Neural cell (in vitro differentiated cells): Measurements from ENCODE around the gene CDH4. TPM values are rescaled to one million over a fixed set of nuclear protein-coding genes. Genes with fewer than 3 reads are reported as not detected.

Source experiments
- H2AFZ ChIP-seq: fragments of 200-600, 300-800 bp; sonication (generic), shearing (Covaris generic); 2 replicates; pipeline ENCODE4 v1.6.0; 2014; ENCODE audit warnings: low read depth, mild to moderate bottlenecking, antibody characterized with exemption, low read length, moderate library complexity
- H3F3A ChIP-seq: fragments of 200-600 bp; shearing (Covaris generic); 2 replicates; pipeline ENCODE4 v1.6.1; 2016; ENCODE audit warnings: mild to moderate bottlenecking, moderate library complexity, mixed read lengths, antibody characterized with exemption, low read length; ENCODE audit not compliant: insufficient read depth, poor library complexity, severe bottlenecking
- H3K27ac ChIP-seq: fragments of 200-600, 300-800 bp; sonication (generic), shearing (Covaris generic); 2 replicates; pipeline ENCODE4 v1.5.1; 2014; ENCODE audit warnings: mild to moderate bottlenecking, low read length, moderate library complexity
- H3K27me3 ChIP-seq: fragments of 300-800, 200-600 bp; sonication (generic), shearing (Covaris generic); 2 replicates; pipeline ENCODE4 v1.6.0; 2014; ENCODE audit warnings: mild to moderate bottlenecking, low read depth, low read length, moderate library complexity; ENCODE audit not compliant: insufficient read depth
- H3K36me3 ChIP-seq: fragments of 300-800, 200-600 bp; sonication (generic), shearing (Covaris generic); 2 replicates; pipeline ENCODE4 v1.5.1; 2014; ENCODE audit warnings: mild to moderate bottlenecking, antibody characterized with exemption, low read length, moderate library complexity; ENCODE audit not compliant: insufficient read depth
- H3K4me2 ChIP-seq: fragments of 300-800, 200-600 bp; sonication (generic), shearing (Covaris generic); 2 replicates; pipeline ENCODE4 v1.6.0; 2014; ENCODE audit warnings: mild to moderate bottlenecking, low read length
- H3K4me3 ChIP-seq: fragments of 300-800, 200-600 bp; sonication (generic), shearing (Covaris generic); 2 replicates; pipeline ENCODE4 v1.5.1; 2014; ENCODE audit warnings: mild to moderate bottlenecking, low read length, moderate library complexity
- H3K79me2 ChIP-seq: fragments of 200-600 bp; shearing (Covaris generic); replicated peaks from 2 replicates; pipeline ENCODE4 v1.6.0; 2014; ENCODE audit warnings: mild to moderate bottlenecking, low read length, moderate library complexity; ENCODE audit not compliant: insufficient read depth
- H3K9ac ChIP-seq: fragments of 300-800, 200-600 bp; sonication (generic), shearing (Covaris generic); 2 replicates; pipeline ENCODE4 v1.6.1; 2016; ENCODE audit warnings: mild to moderate bottlenecking, low read length, mixed read lengths
- H3K9me2 ChIP-seq: fragments of 200-600 bp; shearing (Covaris generic); 2 replicates; pipeline ENCODE4 v1.6.1; 2016; ENCODE audit warnings: mild to moderate bottlenecking, low read length, mixed read lengths; ENCODE audit not compliant: insufficient read depth
- H3K9me3 ChIP-seq: fragments of 200-600, 300-800 bp; sonication (generic), shearing (Covaris generic); 2 replicates; pipeline ENCODE4 v1.6.1; 2016; ENCODE audit warnings: mild to moderate bottlenecking, mixed run types, low read length, moderate library complexity, mixed read lengths
- H4K20me1 ChIP-seq: fragments of 200-600 bp; shearing (Covaris generic); 2 replicates; pipeline ENCODE4 v1.6.1; 2016; ENCODE audit warnings: mild to moderate bottlenecking, mixed run types; ENCODE audit not compliant: insufficient read depth
- EP300 ChIP-seq: fragments of 450-650 bp; conservative IDR thresholded peaks from 2 replicates; pipeline ENCODE4 v1.6.1; 2014; ENCODE audit warnings: antibody characterized with exemption, mild to moderate bottlenecking, moderate library complexity; ENCODE audit not compliant: poor library complexity, severe bottlenecking
- EZH2 ChIP-seq: fragments of 200-600, 300-800 bp; shearing (Covaris generic), sonication (generic); IDR thresholded peaks from 2 replicates; pipeline ENCODE4 v1.6.1; 2014; ENCODE audit warnings: antibody characterized with exemption, low read length, borderline replicate concordance, mild to moderate bottlenecking; ENCODE audit not compliant: insufficient read depth, poor library complexity, severe bottlenecking
- MXI1 ChIP-seq: fragments of 450-650 bp; conservative IDR thresholded peaks from 2 replicates; pipeline ENCODE4 v1.6.1; 2014; ENCODE audit warnings: antibody characterized with exemption, mild to moderate bottlenecking; ENCODE audit not compliant: poor library complexity, severe bottlenecking
- POLR2AphosphoS5 ChIP-seq: IDR thresholded peaks from 2 replicates; pipeline ENCODE4 v1.6.1; 2012
- RAD21 ChIP-seq: fragments of 450-650 bp; conservative IDR thresholded peaks from 2 replicates; pipeline ENCODE4 v1.6.1; 2014; ENCODE audit warnings: antibody characterized with exemption, mild to moderate bottlenecking, moderate library complexity
- SMC3 ChIP-seq: fragments of 450-650 bp; conservative IDR thresholded peaks from 2 replicates; pipeline ENCODE4 v1.6.1; 2014; ENCODE audit warnings: antibody characterized with exemption, mild to moderate bottlenecking, moderate library complexity; ENCODE audit not compliant: poor library complexity
- TAF1 ChIP-seq: IDR thresholded peaks from 2 replicates; pipeline ENCODE4 v1.6.1; 2012; ENCODE audit warnings: low read depth
- polyA plus RNA-seq: library from polyadenylated mRNA; depleted of rRNA; stranded (reverse); fragments of >200 nt; gene quantifications from 2 replicates; pipeline ENCODE4 v1.2.3, GENCODE V29; 2014
- TF ChIP-seq, protein P1 (sequence below): IDR thresholded peaks from 2 replicates; pipeline ENCODE4 v1.6.1; 2012; ENCODE audit warnings: borderline replicate concordance
- TF ChIP-seq, protein P2 (sequence below): fragments of 450-650 bp; IDR thresholded peaks from 2 replicates; pipeline ENCODE4 v1.5.1; 2014; ENCODE audit warnings: antibody characterized with exemption, mild to moderate bottlenecking, moderate library complexity; ENCODE audit not compliant: poor library complexity, severe bottlenecking

Gene CDH4
- polyA plus RNA-seq, 1 donor from 2014 or later: 24.6 TPM

DNA sequence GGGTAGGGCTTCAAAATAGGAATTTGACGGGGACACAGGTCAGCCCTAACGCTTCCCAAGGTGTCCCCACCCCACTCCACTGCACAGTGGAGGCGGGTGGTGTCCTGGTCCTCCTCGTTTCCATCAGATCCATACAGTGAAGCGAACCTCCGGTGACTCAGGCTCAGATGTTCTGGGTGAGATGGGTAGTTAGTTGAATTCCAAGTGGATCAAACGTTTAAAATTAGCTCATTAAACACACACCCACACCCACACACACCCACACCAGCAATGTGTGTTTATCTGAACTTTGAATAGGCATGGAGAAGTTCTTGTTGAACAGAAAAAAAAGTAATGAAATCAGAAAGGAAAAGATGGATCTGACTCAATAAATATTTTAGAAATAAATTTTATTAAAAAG is 58.9 kb downstream of the CDH4 start:
- no peak overlapping the region for H3K27ac ChIP-seq
- TF ChIP-seq, protein P1, sequence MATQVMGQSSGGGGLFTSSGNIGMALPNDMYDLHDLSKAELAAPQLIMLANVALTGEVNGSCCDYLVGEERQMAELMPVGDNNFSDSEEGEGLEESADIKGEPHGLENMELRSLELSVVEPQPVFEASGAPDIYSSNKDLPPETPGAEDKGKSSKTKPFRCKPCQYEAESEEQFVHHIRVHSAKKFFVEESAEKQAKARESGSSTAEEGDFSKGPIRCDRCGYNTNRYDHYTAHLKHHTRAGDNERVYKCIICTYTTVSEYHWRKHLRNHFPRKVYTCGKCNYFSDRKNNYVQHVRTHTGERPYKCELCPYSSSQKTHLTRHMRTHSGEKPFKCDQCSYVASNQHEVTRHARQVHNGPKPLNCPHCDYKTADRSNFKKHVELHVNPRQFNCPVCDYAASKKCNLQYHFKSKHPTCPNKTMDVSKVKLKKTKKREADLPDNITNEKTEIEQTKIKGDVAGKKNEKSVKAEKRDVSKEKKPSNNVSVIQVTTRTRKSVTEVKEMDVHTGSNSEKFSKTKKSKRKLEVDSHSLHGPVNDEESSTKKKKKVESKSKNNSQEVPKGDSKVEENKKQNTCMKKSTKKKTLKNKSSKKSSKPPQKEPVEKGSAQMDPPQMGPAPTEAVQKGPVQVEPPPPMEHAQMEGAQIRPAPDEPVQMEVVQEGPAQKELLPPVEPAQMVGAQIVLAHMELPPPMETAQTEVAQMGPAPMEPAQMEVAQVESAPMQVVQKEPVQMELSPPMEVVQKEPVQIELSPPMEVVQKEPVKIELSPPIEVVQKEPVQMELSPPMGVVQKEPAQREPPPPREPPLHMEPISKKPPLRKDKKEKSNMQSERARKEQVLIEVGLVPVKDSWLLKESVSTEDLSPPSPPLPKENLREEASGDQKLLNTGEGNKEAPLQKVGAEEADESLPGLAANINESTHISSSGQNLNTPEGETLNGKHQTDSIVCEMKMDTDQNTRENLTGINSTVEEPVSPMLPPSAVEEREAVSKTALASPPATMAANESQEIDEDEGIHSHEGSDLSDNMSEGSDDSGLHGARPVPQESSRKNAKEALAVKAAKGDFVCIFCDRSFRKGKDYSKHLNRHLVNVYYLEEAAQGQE: no peak
- TF ChIP-seq EP300 (no peak), EZH2 (no peak), RAD21 (no peak), MXI1 (no peak)
- H3F3A ChIP-seq: no peaks in the 10 kb centered on the region
- H3K4me2 ChIP-seq: no peak overlapping the region
- no peak overlapping the region for H2AFZ ChIP-seq
- H3K36me3 ChIP-seq: no peaks in the 10 kb centered on the region
- no peaks in the 10 kb centered on the region for H3K79me2 ChIP-seq
- no peaks in the 10 kb centered on the region for H3K9me3 ChIP-seq
- no peaks in the 10 kb centered on the region for H3K27me3 ChIP-seq
- H3K9ac ChIP-seq: no peak overlapping the region
- no peaks in the 10 kb centered on the region for H3K9me2 ChIP-seq
- H3K4me3 ChIP-seq: no peak overlapping the region
- H4K20me1 ChIP-seq: no peaks in the 10 kb centered on the region

DNA sequence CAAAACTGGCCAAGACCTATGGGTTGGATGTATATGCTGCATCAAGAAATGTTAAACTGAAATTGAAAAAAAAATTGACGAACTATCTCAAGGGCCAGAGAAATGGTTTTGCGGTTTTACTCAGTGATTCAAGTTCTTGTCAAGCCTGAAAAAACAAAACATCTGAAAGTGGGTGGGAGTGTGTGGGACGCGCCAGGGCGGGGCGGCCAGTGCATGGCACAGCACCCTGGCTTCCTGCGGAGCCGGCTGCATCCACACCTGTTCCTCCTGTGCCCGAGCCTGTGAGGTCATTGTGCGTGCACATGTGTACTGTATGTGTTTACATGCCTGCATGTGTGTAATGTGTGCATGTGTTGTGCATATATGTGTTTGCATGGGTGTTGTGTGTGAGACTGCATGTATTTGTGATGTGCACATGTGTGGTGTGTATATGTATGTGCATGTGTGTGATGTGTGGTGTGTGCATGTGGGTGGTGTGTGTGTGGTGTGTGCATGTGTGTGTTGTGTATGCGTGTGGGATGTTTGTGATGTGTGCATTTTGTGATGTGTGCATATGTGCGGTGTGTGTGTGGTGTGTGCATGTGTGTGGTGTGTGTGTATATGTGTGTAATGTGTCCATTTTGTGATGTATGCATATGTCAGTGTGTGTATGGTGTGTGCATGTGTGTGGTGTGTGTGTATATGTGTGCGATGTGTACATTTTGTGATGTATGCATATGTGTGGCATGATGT is 59.8 kb downstream of the CDH4 start:
- Histone ChIP-seq H3K4me2 (no peak overlapping the region), H2AFZ (no peak overlapping the region), H3K9me2 (no peaks in the 10 kb centered on the region), H3F3A (no peaks in the 10 kb centered on the region), H4K20me1 (no peaks in the 10 kb centered on the region), H3K4me3 (no peak overlapping the region), H3K27ac (no peak overlapping the region), H3K79me2 (no peaks in the 10 kb centered on the region), H3K36me3 (no peaks in the 10 kb centered on the region), H3K27me3 (no peaks in the 10 kb centered on the region), H3K9ac (no peak overlapping the region), H3K9me3 (no peaks in the 10 kb centered on the region)
- TF ChIP-seq POLR2AphosphoS5 (no peak), EP300 (no peak), RAD21 (no peak), TAF1 (no peak), EZH2 (no peak), MXI1 (no peak), SMC3 (no peak)
- TF ChIP-seq, protein P2, sequence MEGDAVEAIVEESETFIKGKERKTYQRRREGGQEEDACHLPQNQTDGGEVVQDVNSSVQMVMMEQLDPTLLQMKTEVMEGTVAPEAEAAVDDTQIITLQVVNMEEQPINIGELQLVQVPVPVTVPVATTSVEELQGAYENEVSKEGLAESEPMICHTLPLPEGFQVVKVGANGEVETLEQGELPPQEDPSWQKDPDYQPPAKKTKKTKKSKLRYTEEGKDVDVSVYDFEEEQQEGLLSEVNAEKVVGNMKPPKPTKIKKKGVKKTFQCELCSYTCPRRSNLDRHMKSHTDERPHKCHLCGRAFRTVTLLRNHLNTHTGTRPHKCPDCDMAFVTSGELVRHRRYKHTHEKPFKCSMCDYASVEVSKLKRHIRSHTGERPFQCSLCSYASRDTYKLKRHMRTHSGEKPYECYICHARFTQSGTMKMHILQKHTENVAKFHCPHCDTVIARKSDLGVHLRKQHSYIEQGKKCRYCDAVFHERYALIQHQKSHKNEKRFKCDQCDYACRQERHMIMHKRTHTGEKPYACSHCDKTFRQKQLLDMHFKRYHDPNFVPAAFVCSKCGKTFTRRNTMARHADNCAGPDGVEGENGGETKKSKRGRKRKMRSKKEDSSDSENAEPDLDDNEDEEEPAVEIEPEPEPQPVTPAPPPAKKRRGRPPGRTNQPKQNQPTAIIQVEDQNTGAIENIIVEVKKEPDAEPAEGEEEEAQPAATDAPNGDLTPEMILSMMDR: no peak
- TF ChIP-seq, protein P1: no peak
